H1 (cell line): Measurements from ENCODE around the gene AGR2. TPM values are rescaled to one million over a fixed set of nuclear protein-coding genes. Genes with fewer than 3 reads are reported as not detected.

Experiments used
- EGR1 ChIP-seq: IDR thresholded peaks from 2 replicates; pipeline ENCODE4 v1.6.1; 2011; ENCODE audit warnings: low read depth, low read length, borderline replicate concordance
- KDM4A ChIP-seq: IDR thresholded peaks from one replicate; pipeline ENCODE4 v1.7.1; 2012; ENCODE audit warnings: low read depth, mild to moderate bottlenecking, moderate library complexity, low read length, inconsistent platforms; ENCODE audit not compliant: severe bottlenecking
- polyA plus RNA-seq, 7 experiments: library from polyadenylated mRNA; depleted of rRNA in 3 of 7; stranded (reverse) in 5 of 7; unstranded in 2 of 7; fragments of >200 nt in 5 of 7; fragments of 200-250 nt in 2 of 7; gene quantifications; 1 replicate in 5 of 7; 2 replicates in 1 of 7; 4 replicates in 1 of 7; pipeline versions ENCODE4 v1.2.1 to v1.2.3, GENCODE V29; 2011 to 2013; ENCODE audit warnings: missing spikeins in 2 of 7, mixed read lengths in 2 of 7
- total RNA-seq: library from RNA; stranded (reverse); fragmentation: NEBNext Ultra II Directional; extraction: Animal tissue kit (Norgen Biotek cat#: 25700); gene quantifications from 2 replicates; pipeline ENCODE4 v1.2.1, GENCODE V29; 2021

AGR2 gene
- total and polyA plus RNA-seq, 2 of the 8 experiments (the other 6 are each of a cell fraction or from before 2014, with no cell fraction given) = not detected

DNA sequence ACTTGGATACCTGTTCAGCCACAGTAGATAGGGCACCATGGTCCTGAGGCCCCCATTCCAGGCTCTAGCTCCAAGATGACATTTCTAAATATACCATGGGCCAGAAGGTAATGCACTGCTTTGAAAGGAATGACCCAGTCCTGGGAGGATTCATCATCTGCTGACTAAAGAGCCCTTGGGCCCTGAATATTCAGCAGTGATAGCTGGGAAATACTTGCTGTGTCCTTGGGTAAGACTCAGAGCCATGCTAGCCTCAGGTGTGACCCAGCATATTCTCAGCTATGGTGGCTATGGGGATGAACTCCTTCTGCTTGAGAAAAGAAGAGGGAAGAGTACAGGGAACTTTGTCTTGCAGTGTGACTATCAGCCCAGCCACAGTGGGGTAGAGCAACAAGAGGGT is 21.3 kb upstream of the AGR2 start (continued):
- TF ChIP-seq EGR1 (no peak), KDM4A (no peak)
